GM23248 (cell line): ENCODE data around the gene TNRC6C. TPM values are rescaled to one million over a fixed set of nuclear protein-coding genes. Genes with fewer than 3 reads are reported as not detected.

Source experiments
- DNase-seq: peaks from one replicate; pipeline ENCODE4 v3.0.0-alpha.2; 2015
- H2AFZ ChIP-seq: fragments of 200-600 bp; sonication (generic); 2 replicates; pipeline ENCODE4 v1.6.1; 2016; ENCODE audit warnings: antibody characterized with exemption
- H3F3A ChIP-seq: fragments of 200-600 bp; sonication (generic); 2 replicates; pipeline ENCODE4 v1.6.1; 2016; ENCODE audit warnings: mild to moderate bottlenecking, antibody characterized with exemption, mixed run types; ENCODE audit not compliant: insufficient read depth
- H3K27ac ChIP-seq: fragments of 200-600 bp; sonication (generic); 2 replicates; pipeline ENCODE4 v1.5.1; 2016; ENCODE audit warnings: mild to moderate bottlenecking
- H3K27me3 ChIP-seq: fragments of 200-600 bp; sonication (generic); replicated peaks from 2 replicates; pipeline ENCODE4 v1.6.1; 2016; ENCODE audit warnings: mild to moderate bottlenecking; ENCODE audit not compliant: insufficient read depth
- H3K36me3 ChIP-seq: fragments of 200-600 bp; sonication (generic); 2 replicates; pipeline ENCODE4 v1.6.1; 2016; ENCODE audit warnings: low read depth, mild to moderate bottlenecking
- H3K4me1 ChIP-seq: fragments of 200-600 bp; sonication (generic); 2 replicates; pipeline ENCODE4 v1.6.1; 2016; ENCODE audit warnings: mild to moderate bottlenecking; ENCODE audit not compliant: insufficient read depth
- H3K4me2 ChIP-seq: fragments of 200-600 bp; sonication (generic); one replicate; pipeline ENCODE4 v1.6.1; 2016; ENCODE audit warnings: mild to moderate bottlenecking; ENCODE audit not compliant: unreplicated experiment
- H3K4me3 ChIP-seq: fragments of 200-600 bp; sonication (generic); 2 replicates; pipeline ENCODE4 v1.5.1; 2016; ENCODE audit warnings: mild to moderate bottlenecking
- H3K79me2 ChIP-seq: fragments of 200-600 bp; sonication (generic); 2 replicates; pipeline ENCODE4 v1.6.1; 2016; ENCODE audit warnings: mild to moderate bottlenecking; ENCODE audit not compliant: insufficient read depth
- H3K9ac ChIP-seq: fragments of 200-600 bp; sonication (generic); 2 replicates; pipeline ENCODE4 v1.6.1; 2016; ENCODE audit warnings: mild to moderate bottlenecking
- H3K9me2 ChIP-seq: fragments of 200-600 bp; sonication (generic); 2 replicates; pipeline ENCODE4 v1.6.1; 2016; ENCODE audit warnings: mixed run types, mild to moderate bottlenecking, moderate library complexity; ENCODE audit not compliant: insufficient read depth
- H3K9me3 ChIP-seq: fragments of 200-600 bp; sonication (generic); one replicate; pipeline ENCODE4 v1.6.1; 2017; ENCODE audit warnings: low read depth
- H4K20me1 ChIP-seq: fragments of 200-600 bp; sonication (generic); 2 replicates; pipeline ENCODE4 v1.6.0; 2016; ENCODE audit not compliant: insufficient read depth
- EZH2 ChIP-seq: fragments of 200-600 bp; sonication (generic); IDR thresholded peaks from 2 replicates; pipeline ENCODE4 v1.6.1; 2018; ENCODE audit warnings: antibody characterized with exemption, mild to moderate bottlenecking; ENCODE audit not compliant: insufficient read depth, poor library complexity, severe bottlenecking
- EZH2phosphoT487 ChIP-seq: fragments of 200-600 bp; sonication (generic); IDR thresholded peaks from 2 replicates; pipeline ENCODE4 v1.6.1; 2018; ENCODE audit warnings: antibody characterized with exemption, moderate library complexity, mild to moderate bottlenecking, low read depth; ENCODE audit not compliant: insufficient read depth
- WGBS, 2 experiments: methylation state at CpG; one replicate each; pipeline ENCODE4 v1.1.6; 2015 to 2017; ENCODE audit warnings: low lambda C conversion rate in 2 of 2, low coverage in 1 of 2; ENCODE audit errors: missing lambda C conversion rate in 2 of 2; 5-methylcytosine and 5-hydroxymethylcytosine counted together
- in situ Hi-C: fragments of 300-500 bp; cut with MboI; formaldehyde crosslinking; loops from 2 replicates; pipeline ENCODE4 v1.15.0; 2020
- polyA plus RNA-seq: library from polyadenylated mRNA; unstranded; fragments of >200 nt; fragmentation: Nextera tagmentation; extraction: Ambion mirVana; gene quantifications from 2 replicates; pipeline ENCODE4 v1.2.1, GENCODE V29; 2016
- total RNA-seq: library from RNA; depleted of rRNA; stranded (reverse); fragments of >200 nt; shearing (Covaris generic); gene quantifications from 2 replicates; pipeline ENCODE4 v1.2.3, GENCODE V29; 2014

Gene TNRC6C
- total and polyA plus RNA-seq, 2 experiments from 2014 or later, result 2.3 TPM

DNA sequence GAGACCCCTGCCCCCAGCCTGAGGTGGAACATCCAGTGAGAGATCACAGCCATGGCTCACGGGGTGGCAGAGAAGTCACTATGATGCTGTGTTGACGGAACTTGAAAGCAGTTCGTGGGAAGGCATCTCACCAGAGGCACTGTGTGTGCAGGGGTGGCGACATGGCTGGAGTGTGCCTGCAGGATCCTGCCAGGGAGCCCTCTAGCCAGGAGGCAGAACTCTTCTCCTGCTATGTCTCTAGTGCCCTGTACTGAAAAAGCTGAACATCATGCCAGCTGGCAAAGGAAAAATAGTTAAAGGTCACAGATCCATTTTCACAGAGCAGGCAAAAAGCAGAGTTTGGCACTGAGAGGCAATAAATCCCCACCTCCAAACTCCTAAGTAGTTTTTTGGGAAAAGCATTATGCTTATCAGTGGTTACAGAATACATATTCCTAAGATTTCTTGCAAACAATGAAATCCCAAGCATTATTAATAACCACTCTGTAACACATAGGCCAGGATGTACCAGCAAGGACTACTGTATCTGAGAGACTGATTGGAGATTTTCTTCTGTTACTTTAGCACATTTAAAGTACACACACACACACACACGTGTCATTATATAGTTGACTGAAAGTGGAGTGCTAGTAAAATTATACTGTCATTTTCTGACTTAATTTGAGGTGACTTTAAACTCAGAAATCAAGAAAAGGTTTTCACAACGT, 36.8 kb downstream of the TNRC6C start:
- no peak overlapping the region for H2AFZ ChIP-seq
- H3K4me3 ChIP-seq, result no peak overlapping the region
- H3K27me3 ChIP-seq, result no peaks in the 10 kb centered on the region
- peaks cover 12% of the 10 kb centered on the region; the same call in 1 of the 2 replicates for H3K79me2 ChIP-seq
- no peaks in the 10 kb centered on the region for H3K36me3 ChIP-seq
- H3K27ac ChIP-seq, result no peak overlapping the region
- H3K9me2 ChIP-seq, result no peaks in the 10 kb centered on the region
- H3K9ac ChIP-seq, result no peak overlapping the region
- peak; percentile 6 for DNase-seq
- in situ Hi-C loops, result no loop called here
- 44 to 54% methylated on average over 6 of the region's 6 CpGs for WGBS, 2 experiments
- H3K9me3 ChIP-seq, result no peaks in the 10 kb centered on the region
- H3K4me2 ChIP-seq, result no peak overlapping the region
- TF ChIP-seq EZH2 (no peak), EZH2phosphoT487 (no peak)
- H3F3A ChIP-seq, result no peaks in the 10 kb centered on the region
- peaks cover 4% of the 10 kb centered on the region; the same call in 1 of the 2 replicates for H4K20me1 ChIP-seq
- H3K4me1 ChIP-seq, result peaks cover 10% of the 10 kb centered on the region

GRCh38 chr17:77996256-77996655, 37.8 kb downstream of the TNRC6C start:
- Histone ChIP-seq H3K36me3 (no peaks in the 10 kb centered on the region), H3K27ac (no peak overlapping the region), H4K20me1 (peaks cover 4% of the 10 kb centered on the region; the same call in 1 of the 2 replicates), H3K9ac (no peak overlapping the region), H3K4me2 (no peak overlapping the region), H3K27me3 (no peaks in the 10 kb centered on the region), H3K9me3 (no peaks in the 10 kb centered on the region), H3K4me3 (no peak overlapping the region), H3K79me2 (peaks cover 12% of the 10 kb centered on the region; the same call in 1 of the 2 replicates), H3K9me2 (no peaks in the 10 kb centered on the region), H2AFZ (no peak overlapping the region), H3K4me1 (peaks cover 17% of the 10 kb centered on the region), H3F3A (no peaks in the 10 kb centered on the region)
- in situ Hi-C loops, result no loop called here
- no peak for TF ChIP-seq EZH2
- TF ChIP-seq EZH2phosphoT487, result no peak
- 81 to 89% methylated on average over 3 of the region's 3 CpGs for WGBS, 2 experiments
- DNase-seq, result no peak

- no peak for TF ChIP-seq EZH2
- TF ChIP-seq EZH2phosphoT487, result no peak
- H3K9ac ChIP-seq, result no peak overlapping the region
- H2AFZ ChIP-seq, result no peak overlapping the region
- H4K20me1 ChIP-seq, result peaks cover 4% of the 10 kb centered on the region; the same call in 1 of the 2 replicates
- H3K9me2 ChIP-seq, result no peaks in the 10 kb centered on the region
- DNase-seq, result peak; percentile 42
- H3K27ac ChIP-seq, result no peak overlapping the region
- no peaks in the 10 kb centered on the region for H3K27me3 ChIP-seq
- peak overlapping the region; percentile 65 for H3K4me2 ChIP-seq
- no peaks in the 10 kb centered on the region for H3K36me3 ChIP-seq
- 0 out of 2 replicates have a peak, but pooled peaks cover 12% of the 10 kb centered on the region for H3K79me2 ChIP-seq
- WGBS, 2 experiments, result 91 to 93% methylated on average over 7 of the region's 7 CpGs
- no peak overlapping the region; the same call in 1 of the 2 replicates for H3K4me3 ChIP-seq
- in situ Hi-C loops, result no loop called here
- peaks cover 17% of the 10 kb centered on the region for H3K4me1 ChIP-seq
- no peaks in the 10 kb centered on the region for H3K9me3 ChIP-seq
- H3F3A ChIP-seq, result no peaks in the 10 kb centered on the region
These were observed 41.1 kb downstream of the TNRC6C start for GRCh38 chr17:77999413-78000173.

DNA sequence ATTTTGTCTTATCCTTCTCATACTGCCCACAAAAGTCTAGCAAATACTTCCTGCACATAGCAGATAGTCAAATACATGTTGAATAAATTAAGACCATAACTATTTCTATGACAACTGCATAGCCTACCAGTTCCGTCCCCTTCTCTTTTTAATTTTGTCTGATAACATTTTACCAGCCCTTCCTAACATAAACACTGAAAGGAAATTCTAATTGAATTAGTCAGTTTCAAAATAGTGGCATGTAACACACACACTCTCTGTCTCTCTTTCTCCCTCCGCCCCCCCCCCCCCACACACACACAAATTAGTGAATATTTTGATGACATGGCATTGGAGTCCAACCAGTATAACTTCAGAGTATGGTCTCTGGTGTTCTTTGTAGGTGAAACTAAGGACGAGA, 41.8 kb downstream of the TNRC6C start:
- TF ChIP-seq EZH2phosphoT487, result no peak
- TF ChIP-seq EZH2, result no peak
- peak; percentile 24 for DNase-seq

More for the DNA sequence above, 41.8 kb downstream of the TNRC6C start:
- Histone ChIP-seq H3K27ac (no peak overlapping the region), H4K20me1 (peaks cover 4% of the 10 kb centered on the region; the same call in 1 of the 2 replicates), H3K9ac (no peak overlapping the region), H3K4me1 (peaks cover 17% of the 10 kb centered on the region), H3K79me2 (0 out of 2 replicates have a peak, but pooled peaks cover 12% of the 10 kb centered on the region), H3K4me3 (no peak overlapping the region; the same call in 1 of the 2 replicates), H3K36me3 (no peaks in the 10 kb centered on the region), H3K9me2 (no peaks in the 10 kb centered on the region), H3K4me2 (peak overlapping the region; percentile 65), H3K9me3 (no peaks in the 10 kb centered on the region), H3K27me3 (no peaks in the 10 kb centered on the region), H2AFZ (no peak overlapping the region), H3F3A (no peaks in the 10 kb centered on the region)
- in situ Hi-C loops, result no loop called here
- WGBS, 2 experiments, result 62 to 66% methylated on average over 3 of the region's 3 CpGs
